Activated T-helper 17 cell treated with anti-CD3 and anti-CD28 coated beads, Interleukin-2, amount 50 U/mL, for 72 hours (primary cell): ENCODE measurements around the gene DCAF11. TPM values are rescaled to one million over a fixed set of nuclear protein-coding genes. Genes with fewer than 3 reads are reported as not detected.
A peak's percentile ranks its signal among the peaks of the same experiment; 100 is the strongest.
"Not testable (repeated sequence)": the region's sequence is repeated elsewhere in the genome, so short reads cannot be mapped to it uniquely, and the experiment has no call there.

ENCODE experiments used
- ATAC-seq: fragments of 150-1000 bp; cut with Tn5 transposase; replicated peaks from 2 replicates; pipeline ENCODE4 v1.10.0; 2021; ENCODE audit warnings: mild to moderate bottlenecking, moderate library complexity
- H3K27ac Mint-ChIP-seq: one replicate; pipeline ENCODE4 v1.8.0; 2022; ENCODE audit warnings: mixed read lengths
- H3K27me3 Mint-ChIP-seq: one replicate; pipeline ENCODE4 v1.8.0; 2022; ENCODE audit warnings: mixed read lengths
- H3K36me3 Mint-ChIP-seq: one replicate; pipeline ENCODE4 v1.8.0; 2022; ENCODE audit warnings: low read depth, mild to moderate bottlenecking, mixed read lengths
- H3K4me1 Mint-ChIP-seq: one replicate; pipeline ENCODE4 v1.8.0; 2022; ENCODE audit warnings: mixed read lengths
- H3K4me3 Mint-ChIP-seq: one replicate; pipeline ENCODE4 v1.8.0; 2022; ENCODE audit warnings: mild to moderate bottlenecking, mixed read lengths
- H3K9me3 Mint-ChIP-seq: one replicate; pipeline ENCODE4 v1.8.0; 2022; ENCODE audit warnings: mixed read lengths
- total RNA-seq, 2 donors: library from RNA; stranded (reverse); gene quantifications; one replicate each; pipeline ENCODE4 v1.2.3, GENCODE V29; 2022

The DCAF11 gene
- total RNA-seq, 2 donors from 2014 or later: 72.4 to 94.8 TPM

DNA sequence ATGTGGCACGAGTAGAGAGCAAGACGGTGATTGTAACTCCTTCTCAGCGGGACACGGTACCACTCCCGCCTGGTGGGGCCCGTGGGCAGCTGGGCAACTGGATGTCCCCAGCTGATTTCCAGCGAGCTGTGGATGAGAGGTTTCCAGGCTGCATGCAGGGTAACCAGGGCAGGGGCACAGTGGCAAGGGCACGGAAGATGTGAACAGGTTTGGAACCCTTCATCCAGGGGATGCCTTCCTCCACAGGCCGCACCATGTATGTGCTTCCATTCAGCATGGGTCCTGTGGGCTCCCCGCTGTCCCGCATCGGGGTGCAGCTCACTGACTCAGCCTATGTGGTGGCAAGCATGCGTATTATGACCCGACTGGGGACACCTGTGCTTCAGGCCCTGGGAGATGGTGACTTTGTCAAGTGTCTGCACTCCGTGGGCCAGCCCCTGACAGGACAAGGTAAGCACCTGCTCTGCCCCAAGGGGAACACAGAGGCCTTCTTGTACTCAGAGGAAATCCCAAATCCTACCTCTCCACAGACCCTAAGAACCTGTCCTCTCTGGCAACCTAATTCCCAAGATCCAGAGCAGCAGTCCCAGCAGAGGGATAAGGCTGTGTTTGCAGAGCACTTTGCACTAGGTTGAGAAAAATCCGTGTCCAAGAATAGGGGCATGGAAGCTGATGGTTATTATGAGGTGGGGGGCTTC lies 16.2 kb upstream of the DCAF11 start:
- no peak overlapping the region for H3K27ac Mint-ChIP-seq
- peaks cover 69% of the 10 kb centered on the region for H3K36me3 Mint-ChIP-seq
- peaks cover 9% of the 10 kb centered on the region for H3K4me1 Mint-ChIP-seq
- H3K4me3 Mint-ChIP-seq: no peak overlapping the region
- H3K9me3 Mint-ChIP-seq: no peaks in the 10 kb centered on the region
- H3K27me3 Mint-ChIP-seq: no peaks in the 10 kb centered on the region
- no peak for ATAC-seq

DNA sequence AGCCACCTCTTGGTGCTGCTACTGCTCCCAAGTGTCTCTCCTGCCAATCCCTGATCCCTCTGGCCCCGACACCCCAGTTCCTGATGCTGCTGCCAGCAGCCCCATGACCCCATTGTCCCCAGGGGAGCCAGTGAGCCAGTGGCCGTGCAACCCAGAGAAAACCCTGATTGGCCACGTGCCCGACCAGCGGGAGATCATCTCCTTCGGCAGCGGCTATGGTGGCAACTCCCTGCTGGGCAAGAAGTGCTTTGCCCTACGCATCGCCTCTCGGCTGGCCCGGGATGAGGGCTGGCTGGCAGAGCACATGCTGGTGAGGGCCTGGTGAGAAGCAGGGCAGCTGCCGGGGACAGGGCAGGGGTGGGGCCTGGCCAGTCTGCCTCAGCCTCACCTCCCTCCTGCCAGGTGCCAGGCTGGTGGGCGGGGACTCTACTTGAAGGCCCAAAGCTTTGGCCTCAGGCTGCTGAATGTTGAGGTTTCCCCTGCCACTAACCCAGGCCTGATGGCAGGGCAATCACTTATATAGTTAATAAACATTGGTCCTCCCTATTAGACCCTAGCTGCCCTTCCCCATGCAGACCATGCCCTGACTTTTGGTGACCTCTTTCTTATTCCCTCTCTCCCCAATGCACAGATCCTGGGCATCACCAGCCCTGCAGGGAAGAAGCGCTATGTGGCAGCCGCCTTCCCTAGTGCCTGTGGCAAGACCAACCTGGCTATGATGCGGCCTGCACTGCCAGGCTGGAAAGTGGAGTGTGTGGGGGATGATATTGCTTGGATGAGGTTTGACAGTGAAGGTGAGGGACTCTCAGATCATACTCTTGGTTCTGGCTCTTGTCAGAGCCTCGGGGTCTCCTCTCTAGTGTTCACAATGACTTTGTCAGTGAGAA lies 15.4 kb upstream of the DCAF11 start:
- no peak for ATAC-seq
- no peak overlapping the region for H3K27ac Mint-ChIP-seq
- no peak overlapping the region for H3K4me3 Mint-ChIP-seq
- no peaks in the 10 kb centered on the region for H3K9me3 Mint-ChIP-seq
- no peaks in the 10 kb centered on the region for H3K27me3 Mint-ChIP-seq
- peaks cover 6% of the 10 kb centered on the region for H3K4me1 Mint-ChIP-seq
- H3K36me3 Mint-ChIP-seq: peaks cover 77% of the 10 kb centered on the region

- Mint-ChIP-seq H3K27me3 (no peaks in the 10 kb centered on the region), H3K36me3 (peaks cover 75% of the 10 kb centered on the region), H3K27ac (peak overlapping the region; percentile 46), H3K9me3 (no peaks in the 10 kb centered on the region), H3K4me3 (no peak overlapping the region), H3K4me1 (peaks cover 5% of the 10 kb centered on the region)
- ATAC-seq: no peak
Measured at GRCh38 chr14:24100197-24100981, 14.2 kb upstream of the DCAF11 start.

- Mint-ChIP-seq H3K36me3 (peaks cover 70% of the 10 kb centered on the region), H3K9me3 (no peaks in the 10 kb centered on the region), H3K4me3 (no peak overlapping the region), H3K4me1 (no peaks in the 10 kb centered on the region), H3K27me3 (no peaks in the 10 kb centered on the region), H3K27ac (peak overlapping the region; percentile 46)
- ATAC-seq: no peak
Measured at GRCh38 chr14:24100982-24101494, 13.5 kb upstream of the DCAF11 start.

DNA sequence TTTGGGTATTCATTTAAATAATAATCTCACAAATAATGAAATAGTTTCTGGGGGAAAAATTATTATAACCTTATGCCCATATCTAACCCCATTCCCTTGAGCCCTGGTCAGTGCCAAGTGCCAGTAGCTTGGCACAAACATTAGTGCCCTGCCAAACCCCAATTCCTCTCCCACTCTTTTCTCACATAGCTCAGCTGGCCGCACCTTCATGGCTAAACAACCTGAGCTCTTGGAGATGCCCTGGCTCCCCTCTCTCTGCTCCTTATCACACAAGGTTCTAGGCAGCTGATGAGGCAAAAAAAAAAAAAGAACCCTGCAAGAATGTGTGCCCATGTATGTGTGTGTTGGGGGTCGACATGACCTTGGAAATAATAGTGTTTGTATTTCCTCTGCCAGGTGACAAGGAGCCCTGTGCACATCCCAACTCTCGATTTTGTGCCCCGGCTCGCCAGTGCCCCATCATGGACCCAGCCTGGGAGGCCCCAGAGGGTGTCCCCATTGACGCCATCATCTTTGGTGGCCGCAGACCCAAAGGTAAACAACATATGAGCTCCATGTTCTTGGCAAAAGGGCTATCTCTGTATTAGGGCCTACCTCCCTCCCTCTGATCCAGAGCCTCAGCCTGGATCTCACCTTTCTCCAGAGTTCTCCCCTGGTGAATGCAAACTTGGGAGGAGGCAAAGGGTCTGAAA lies 12.1 kb upstream of the DCAF11 start:
- no peak for ATAC-seq
- H3K9me3 Mint-ChIP-seq: no peaks in the 10 kb centered on the region
- H3K27me3 Mint-ChIP-seq: no peaks in the 10 kb centered on the region
- H3K4me1 Mint-ChIP-seq: no peaks in the 10 kb centered on the region
- H3K36me3 Mint-ChIP-seq: peaks cover 60% of the 10 kb centered on the region
- H3K27ac Mint-ChIP-seq: no peak overlapping the region
- no peak overlapping the region for H3K4me3 Mint-ChIP-seq

- no peak overlapping the region for H3K27ac Mint-ChIP-seq
- no peaks in the 10 kb centered on the region for H3K27me3 Mint-ChIP-seq
- H3K4me3 Mint-ChIP-seq: no peak overlapping the region
- peaks cover 52% of the 10 kb centered on the region for H3K36me3 Mint-ChIP-seq
- H3K9me3 Mint-ChIP-seq: no peaks in the 10 kb centered on the region
- ATAC-seq: no peak
- no peaks in the 10 kb centered on the region for H3K4me1 Mint-ChIP-seq
Measured at GRCh38 chr14:24103451-24103850, 11.1 kb upstream of the DCAF11 start.

DNA sequence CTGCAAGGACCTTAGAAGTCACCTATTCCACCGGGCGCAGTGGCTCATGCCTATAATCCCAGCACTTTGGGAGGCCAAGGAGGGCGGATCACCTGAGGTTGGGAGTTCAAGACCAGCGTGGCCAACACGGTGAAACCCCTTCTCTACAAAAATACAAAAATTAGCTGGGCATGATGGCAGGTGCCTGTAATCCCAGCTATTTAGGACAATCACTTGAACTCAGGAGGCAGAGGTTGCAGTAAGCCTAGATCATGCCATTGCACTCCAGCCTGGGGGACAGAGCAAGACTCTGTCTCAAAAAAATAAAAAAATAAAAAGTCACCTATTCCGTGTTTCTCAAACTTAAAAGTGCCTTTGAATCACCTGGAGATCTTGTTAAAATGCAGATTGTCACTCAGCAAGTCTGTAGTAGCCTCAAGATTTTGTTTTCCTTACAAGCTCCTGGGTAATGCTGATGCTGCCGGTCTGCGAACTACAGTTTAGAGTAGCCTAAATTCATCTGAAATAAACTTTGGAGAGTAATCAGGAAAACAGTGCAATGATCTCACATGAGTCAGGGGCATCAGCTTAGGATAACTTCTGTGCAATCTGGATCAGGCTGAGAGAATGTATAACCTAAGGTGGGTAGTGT lies 8.9 kb upstream of the DCAF11 start:
- H3K4me3 Mint-ChIP-seq, ATAC-seq, H3K4me1 Mint-ChIP-seq, H3K27me3 Mint-ChIP-seq, H3K9me3 Mint-ChIP-seq: not testable (repeated sequence)
- Mint-ChIP-seq H3K36me3 (peaks cover 35% of the 10 kb centered on the region), H3K27ac (peak overlapping the region; percentile 28)

- Mint-ChIP-seq H3K9me3 (no peaks in the 10 kb centered on the region), H3K27me3 (no peaks in the 10 kb centered on the region), H3K4me1 (no peaks in the 10 kb centered on the region), H3K4me3 (no peak overlapping the region), H3K27ac (no peak overlapping the region), H3K36me3 (peaks cover 27% of the 10 kb centered on the region)
- ATAC-seq: no peak
Measured at GRCh38 chr14:24106672-24107271, 7.8 kb upstream of the DCAF11 start.

- Mint-ChIP-seq H3K4me3 (peak overlapping the region; percentile 75), H3K27me3 (no peaks in the 10 kb centered on the region), H3K27ac (peak overlapping the region; percentile 93), H3K9me3 (no peaks in the 10 kb centered on the region), H3K4me1 (no peaks in the 10 kb centered on the region), H3K36me3 (peaks cover 15% of the 10 kb centered on the region)
- ATAC-seq: no peak
Measured at GRCh38 chr14:24108336-24108874, 6.2 kb upstream of the DCAF11 start.

- Mint-ChIP-seq H3K4me1 (no peaks in the 10 kb centered on the region), H3K4me3 (no peak overlapping the region), H3K27me3 (no peaks in the 10 kb centered on the region), H3K27ac (no peak overlapping the region), H3K36me3 (peaks cover 7% of the 10 kb centered on the region), H3K9me3 (no peaks in the 10 kb centered on the region)
- no peak for ATAC-seq
Measured at GRCh38 chr14:24110060-24110459, 4.5 kb upstream of the DCAF11 start.

GRCh38 chr14:24110523-24110922 lies 4.1 kb upstream of the DCAF11 start:
- Mint-ChIP-seq H3K9me3 (no peaks in the 10 kb centered on the region), H3K27me3 (no peaks in the 10 kb centered on the region), H3K4me3 (no peak overlapping the region), H3K27ac (no peak overlapping the region), H3K4me1 (peaks cover 4% of the 10 kb centered on the region), H3K36me3 (peaks cover 11% of the 10 kb centered on the region)
- ATAC-seq: no peak

DNA sequence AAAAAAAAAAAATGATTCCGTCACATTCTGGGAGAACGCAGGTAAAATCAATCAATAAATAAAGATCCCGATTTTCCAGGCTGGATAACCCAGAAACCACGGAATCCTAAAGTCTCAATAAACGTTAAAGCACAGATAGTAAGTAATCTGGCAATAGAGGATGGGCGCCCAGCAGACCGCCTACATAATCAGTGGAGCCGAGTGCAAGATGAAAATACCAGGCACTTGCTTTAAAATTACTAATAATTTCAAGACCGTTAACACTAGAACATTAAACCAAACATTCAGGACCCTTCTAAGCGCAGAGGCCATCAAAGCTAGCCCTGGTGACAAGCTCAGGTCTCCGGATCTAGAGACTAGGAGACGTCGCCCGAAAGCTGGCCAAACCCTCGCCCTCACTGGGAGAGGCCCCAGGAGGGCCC lies 1.2 kb upstream of the DCAF11 start:
- peak overlapping the region; percentile 100 for H3K4me3 Mint-ChIP-seq
- peaks cover 40% of the 10 kb centered on the region for H3K36me3 Mint-ChIP-seq
- ATAC-seq: no peak
- H3K9me3 Mint-ChIP-seq: no peaks in the 10 kb centered on the region
- peaks cover 20% of the 10 kb centered on the region for H3K4me1 Mint-ChIP-seq
- peak overlapping the region; percentile 98 for H3K27ac Mint-ChIP-seq
- no peaks in the 10 kb centered on the region for H3K27me3 Mint-ChIP-seq
